HG03575 (cell line): ENCODE data around the gene PPP1R15B.

ENCODE experiments used
- ATAC-seq: cut with Tn5 transposase; IDR thresholded peaks from one replicate; pipeline ENCODE4 v1.9.1; 2021; ENCODE audit not compliant: unreplicated experiment, insufficient number of reproducible peaks, low FRiP score; ENCODE audit errors: extremely low read depth

PPP1R15B gene

GRCh38 chr1:204446413-204447111 is 34.9 kb upstream of the PPP1R15B start:
- no peak for ATAC-seq

- no peak for ATAC-seq
These were observed 34.3 kb upstream of the PPP1R15B start for GRCh38 chr1:204445860-204446412.

DNA sequence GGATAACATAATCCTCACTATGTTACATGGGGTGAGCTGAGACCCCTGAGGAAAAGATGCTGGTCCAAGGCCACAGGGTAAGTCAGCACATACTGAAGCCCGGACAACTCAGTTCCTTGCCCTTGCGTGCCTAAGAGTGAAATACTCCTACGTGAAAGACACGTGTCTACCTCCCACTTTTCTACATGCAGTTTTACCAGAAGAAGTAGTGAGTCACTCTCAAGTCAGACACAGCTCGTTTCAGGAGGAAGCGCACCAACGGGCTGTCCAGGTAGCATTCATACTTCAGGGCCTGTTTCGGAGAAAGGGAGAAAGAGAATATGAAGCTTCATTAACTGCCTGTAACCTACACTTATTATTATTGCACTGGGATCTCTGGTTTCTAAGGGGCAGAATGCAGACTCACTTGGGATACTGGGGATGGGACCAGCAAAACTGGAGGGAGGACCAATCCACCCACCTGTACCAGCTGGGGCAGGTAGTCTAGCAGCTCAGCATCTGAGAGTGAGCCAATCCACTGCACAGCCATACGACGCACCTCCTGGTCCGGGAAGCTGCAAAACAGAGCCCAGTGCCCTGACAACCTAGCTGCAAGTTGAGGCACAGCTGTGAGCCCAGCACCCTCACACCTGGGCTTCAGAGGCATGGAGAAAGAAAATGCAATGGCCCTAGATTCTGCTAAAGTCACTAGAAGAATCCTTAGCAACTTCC is 32.4 kb upstream of the PPP1R15B start:
- no peak for ATAC-seq

GRCh38 chr1:204443260-204443619 is 31.6 kb upstream of the PPP1R15B start:
- ATAC-seq = no peak

DNA sequence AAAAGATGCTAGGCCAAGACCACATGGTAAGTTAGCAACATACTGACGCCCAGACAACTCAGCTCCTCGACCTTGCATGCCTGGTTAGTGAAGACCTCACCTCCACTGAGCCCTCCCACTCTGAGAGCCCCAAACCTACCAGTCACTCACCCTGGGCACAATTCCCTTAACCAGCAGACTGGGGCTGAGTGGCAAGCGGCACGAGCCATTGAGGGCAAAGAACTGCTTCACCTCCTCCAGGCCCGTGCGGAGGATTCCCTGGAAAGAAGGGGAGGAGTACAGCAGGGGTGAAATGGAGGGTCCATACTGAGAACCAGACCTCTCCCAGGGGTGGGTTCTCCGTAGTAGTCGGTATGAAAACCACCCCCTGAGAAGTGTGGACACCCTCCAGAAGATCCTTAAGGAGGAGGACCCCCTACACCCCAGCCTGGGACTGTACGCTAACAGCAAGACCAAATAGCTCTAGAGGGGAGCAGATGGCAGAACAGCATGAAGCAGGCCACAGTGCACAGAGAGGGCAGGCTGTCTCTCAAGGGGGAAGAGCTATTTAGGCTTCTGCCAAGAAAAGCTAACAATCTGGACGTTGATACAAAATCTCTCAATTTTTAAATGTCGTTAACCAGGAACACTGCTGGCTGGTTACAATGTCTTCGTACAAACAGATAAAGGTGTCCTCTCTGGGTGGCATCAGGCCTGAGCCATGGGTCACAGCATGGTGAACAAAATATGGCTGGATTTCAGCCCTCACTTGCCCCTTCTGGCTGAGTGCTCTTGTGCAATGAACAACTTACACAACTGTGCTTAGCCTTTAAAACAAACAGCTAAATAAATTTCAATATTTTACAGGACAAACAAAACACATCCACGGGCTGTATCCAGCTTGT is 31.0 kb upstream of the PPP1R15B start:
- ATAC-seq = no peak

DNA sequence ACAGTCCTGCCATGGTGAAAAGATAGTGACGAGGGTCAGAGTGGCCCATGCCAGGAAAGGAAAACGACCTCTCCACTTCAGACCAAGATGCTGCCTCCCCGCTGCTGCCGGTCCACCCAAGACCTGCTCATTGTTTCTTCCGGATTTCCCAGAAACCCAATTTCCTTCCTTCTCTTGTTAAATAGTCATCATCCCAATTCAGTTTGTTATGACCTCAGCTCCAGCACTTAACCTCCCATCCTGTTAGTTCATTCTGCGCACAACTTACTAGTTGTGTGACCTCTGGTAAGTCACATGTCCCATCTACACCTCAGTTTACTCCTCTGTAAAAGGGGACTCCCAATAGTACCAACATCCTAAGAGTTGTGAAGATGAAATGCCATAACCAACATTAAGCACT is 29.9 kb upstream of the PPP1R15B start:
- no peak for ATAC-seq

GRCh38 chr1:204439621-204440375 is 28.2 kb upstream of the PPP1R15B start:
- ATAC-seq = no peak

- no peak for ATAC-seq
These were observed 27.0 kb upstream of the PPP1R15B start for GRCh38 chr1:204438628-204439027.

DNA sequence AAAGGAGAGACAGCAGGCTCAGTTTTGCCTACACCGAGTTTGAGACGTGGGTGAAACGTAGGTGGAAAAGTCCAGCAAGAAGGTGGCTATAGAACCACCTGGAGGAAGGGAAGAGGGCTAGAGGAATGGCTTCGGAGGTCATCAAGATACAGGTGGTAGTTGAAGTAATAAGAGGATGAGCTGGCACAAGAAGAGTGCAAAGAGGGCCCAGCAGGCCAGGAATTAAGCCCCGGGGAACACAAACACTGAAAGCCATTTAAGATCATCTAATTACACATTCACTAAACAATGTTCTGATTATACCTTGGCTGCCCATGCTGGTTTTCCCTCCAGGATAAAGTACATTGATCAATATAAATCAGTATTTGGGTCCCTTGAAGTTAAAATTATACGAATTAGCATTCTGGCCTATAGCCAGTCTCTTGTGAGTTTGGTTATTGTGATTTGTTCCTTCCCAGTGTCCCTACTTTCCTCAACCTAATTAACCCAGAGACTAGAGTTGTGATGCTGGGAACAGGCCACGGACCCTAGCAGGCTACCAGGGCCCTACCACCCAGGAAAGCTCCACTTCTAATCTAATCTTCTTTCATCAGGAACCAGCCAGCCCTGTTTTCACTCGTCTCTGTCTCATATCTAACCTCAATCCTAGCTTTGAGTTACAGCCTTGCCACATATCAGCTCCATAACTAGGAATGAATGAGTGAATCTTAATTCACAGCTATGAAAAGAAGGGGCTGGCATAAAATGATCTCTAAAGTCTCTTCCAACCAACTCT is 26.4 kb upstream of the PPP1R15B start:
- ATAC-seq = no peak

DNA sequence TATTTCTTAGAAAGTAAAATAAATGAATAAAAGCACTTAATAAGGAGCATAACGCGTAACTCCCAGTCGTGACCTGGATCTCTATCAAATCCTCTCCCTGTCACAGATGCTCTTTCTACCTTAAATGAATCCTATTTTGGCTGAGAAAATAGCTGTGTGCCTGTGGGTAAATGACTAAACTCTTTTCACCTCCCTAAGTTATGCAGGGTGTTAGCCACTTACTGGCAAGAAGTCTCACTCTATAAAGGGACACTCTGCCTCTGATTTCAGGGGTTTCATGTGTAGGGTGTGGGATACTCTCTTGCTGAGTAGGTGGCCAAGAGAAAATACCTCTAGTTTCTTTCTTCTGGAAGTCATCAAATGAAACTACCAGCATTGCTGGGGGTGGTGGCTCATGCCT is 24.3 kb upstream of the PPP1R15B start:
- ATAC-seq = no peak

DNA sequence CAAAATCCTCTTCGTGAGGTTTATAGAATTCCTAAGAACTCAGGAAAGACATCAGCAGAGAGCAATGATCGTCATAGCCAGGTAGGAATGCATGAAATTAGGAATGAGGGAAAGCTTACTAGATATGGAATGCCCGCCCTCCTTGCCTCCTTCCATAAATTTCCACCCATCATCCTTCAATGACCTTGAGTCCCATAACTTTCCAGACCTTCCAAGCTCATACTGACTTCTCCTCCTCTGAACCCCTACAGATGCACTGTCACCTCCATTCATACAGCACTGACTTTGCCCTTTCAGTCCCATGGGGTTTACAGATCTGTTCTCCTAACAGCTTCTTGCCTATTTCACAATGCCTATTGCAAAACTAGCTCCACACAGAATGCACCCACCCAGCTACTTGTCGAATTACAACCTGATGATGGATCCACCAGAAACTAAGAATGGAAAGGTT is 23.8 kb upstream of the PPP1R15B start:
- no peak for ATAC-seq

GRCh38 chr1:204434116-204434755 is 22.6 kb upstream of the PPP1R15B start:
- ATAC-seq = no peak

- no peak for ATAC-seq
These were observed 21.1 kb upstream of the PPP1R15B start for GRCh38 chr1:204432708-204433107.

DNA sequence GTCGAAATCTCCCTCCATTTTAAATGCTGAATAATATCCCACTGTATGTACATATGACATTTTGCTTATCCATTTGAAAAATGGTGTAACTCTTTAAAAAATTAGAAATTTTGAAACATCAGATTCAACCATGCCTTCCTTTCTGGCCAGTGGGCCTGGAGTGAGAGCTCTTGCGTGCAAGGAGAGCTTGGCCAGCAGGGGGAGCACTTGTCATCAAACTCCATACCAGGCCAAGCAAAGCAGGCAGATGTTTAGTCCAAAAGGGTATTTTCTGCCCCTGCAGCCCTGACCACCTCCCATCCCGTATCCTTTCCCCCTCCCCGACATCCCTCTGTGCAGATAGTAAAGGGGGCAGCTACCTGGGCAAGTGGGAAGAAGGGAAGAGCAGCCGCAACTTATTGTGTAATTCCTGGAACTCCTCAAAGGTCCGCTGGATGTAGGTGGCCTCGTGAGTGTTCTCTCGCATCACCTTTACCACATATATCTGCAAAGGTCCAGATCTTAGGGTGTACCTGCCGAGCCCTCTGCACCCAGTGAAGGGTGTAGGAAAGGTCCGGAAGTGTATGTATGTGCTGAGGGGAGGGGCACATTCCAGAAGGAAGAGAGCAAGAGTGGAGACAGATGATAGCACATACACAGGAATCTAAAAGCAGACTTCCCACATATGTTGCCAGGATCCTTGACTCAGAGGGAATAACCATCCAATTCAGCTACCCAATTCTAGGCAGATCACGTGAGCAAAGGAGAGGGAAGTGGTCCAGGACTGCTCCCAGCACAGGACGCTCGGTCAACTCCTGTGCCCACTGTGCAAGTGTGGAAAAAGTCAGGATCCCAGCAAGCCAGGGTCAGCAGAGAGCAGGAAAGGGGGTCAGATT is 19.9 kb upstream of the PPP1R15B start:
- ATAC-seq = no peak

DNA sequence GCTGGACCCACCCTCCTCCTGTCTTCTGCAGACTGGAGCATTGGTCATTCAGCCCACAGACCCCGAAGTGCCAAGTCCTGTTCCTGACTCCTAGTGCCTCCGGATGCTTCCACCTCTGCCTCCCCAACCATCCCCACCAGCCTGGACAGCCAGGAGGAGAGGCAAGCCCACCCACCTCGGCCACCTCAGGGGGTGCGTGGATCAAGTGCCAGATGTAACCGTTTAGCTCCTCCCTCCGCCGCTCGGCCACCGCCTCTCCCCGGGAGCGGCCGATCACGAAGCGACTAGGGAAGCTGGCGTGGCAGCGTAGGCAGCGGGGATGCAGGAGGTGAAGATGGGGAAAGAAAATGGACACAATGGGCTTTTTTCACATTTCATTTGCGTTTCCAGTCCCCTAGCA is 18.1 kb upstream of the PPP1R15B start:
- ATAC-seq = no peak

DNA sequence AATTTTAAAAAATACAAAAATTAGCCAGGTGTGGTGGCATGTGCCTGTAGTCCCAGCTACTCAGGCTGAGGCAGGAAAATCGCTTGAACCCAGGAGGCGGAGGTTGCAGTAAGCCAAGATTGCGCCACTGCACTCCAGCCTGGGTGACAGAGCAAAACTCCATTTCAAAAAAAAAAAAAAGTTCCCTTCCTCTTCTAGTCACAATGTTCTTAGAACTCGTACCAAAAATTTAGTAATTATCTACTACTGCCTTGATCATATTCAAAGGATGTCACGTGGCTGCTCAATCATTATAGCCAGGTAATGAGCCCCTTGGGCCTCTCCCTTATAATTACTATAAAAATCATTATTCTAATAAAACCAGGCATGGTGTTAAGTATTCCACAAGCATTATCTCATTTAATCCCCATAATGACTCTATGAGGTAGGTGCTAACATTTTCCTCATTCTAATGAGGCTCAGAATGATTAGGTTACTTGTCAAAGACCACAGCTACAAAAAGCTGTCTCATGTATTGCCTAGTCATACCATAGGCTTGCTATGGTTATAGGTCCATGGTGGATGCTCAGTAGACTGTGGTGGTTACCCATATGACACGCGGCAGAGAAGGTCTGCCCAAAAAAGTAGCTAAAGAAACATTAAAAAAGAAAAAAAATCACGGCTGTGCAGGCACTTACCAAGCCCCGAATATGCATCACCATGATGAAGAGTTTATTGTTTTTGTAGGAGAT is 15.5 kb upstream of the PPP1R15B start:
- no peak for ATAC-seq
